Liver (tissue), 3 donors: Measurements from ENCODE around the gene PAPPA2.

Experiments used
- ATF3 ChIP-seq: IDR thresholded peaks from 2 replicates; pipeline ENCODE4 v1.6.1; 2016; ENCODE audit warnings: antibody characterized with exemption
- CTCF ChIP-seq: fragments of 150-350 bp; IDR thresholded peaks from 2 replicates; pipeline ENCODE4 v1.5.1; 2017; ENCODE audit warnings: improper control_type of control experiment, low read depth, low read length; ENCODE audit not compliant: missing input control
- EGR1 ChIP-seq, 2 donors: IDR thresholded peaks; 2 replicates each; pipeline ENCODE4 v1.6.1; 2016 to 2018; ENCODE audit warnings: antibody characterized with exemption in 2 of 2, low read depth in 2 of 2
- GABPA ChIP-seq, 2 donors: IDR thresholded peaks in 1 of 2; conservative IDR thresholded peaks in 1 of 2; 2 replicates each; pipeline ENCODE4 v1.6.1; 2016; ENCODE audit warnings: antibody characterized with exemption in 2 of 2, mild to moderate bottlenecking in 1 of 2, moderate library complexity in 1 of 2
- JUND ChIP-seq, 2 donors: IDR thresholded peaks; 2 replicates each; pipeline ENCODE4 v1.6.1; 2016; ENCODE audit warnings: antibody characterized with exemption in 2 of 2
- MAX ChIP-seq: IDR thresholded peaks from 2 replicates; pipeline ENCODE4 v1.6.1; 2016; ENCODE audit warnings: antibody characterized with exemption
- NR2F2 ChIP-seq: IDR thresholded peaks from 2 replicates; pipeline ENCODE4 v1.6.1; 2016; ENCODE audit warnings: antibody characterized with exemption
- RAD21 ChIP-seq, 2 donors: IDR thresholded peaks; 2 replicates each; pipeline ENCODE4 v1.6.1; 2016; ENCODE audit warnings: antibody characterized with exemption in 2 of 2, mild to moderate bottlenecking in 2 of 2
- REST ChIP-seq: IDR thresholded peaks from 2 replicates; pipeline ENCODE4 v1.6.1; 2016; ENCODE audit warnings: antibody characterized with exemption, mild to moderate bottlenecking
- SP1 ChIP-seq: IDR thresholded peaks from 2 replicates; pipeline ENCODE4 v1.6.1; 2018; ENCODE audit warnings: antibody characterized with exemption, mild to moderate bottlenecking
- YY1 ChIP-seq: IDR thresholded peaks from 2 replicates; pipeline ENCODE4 v1.6.1; 2016; ENCODE audit warnings: antibody characterized with exemption, mild to moderate bottlenecking
- donor health status: healthy.
- donor health status: healthy.

GRCh38 chr1:176628775-176629174 lies 165.8 kb downstream of the PAPPA2 start:
- no peak for TF ChIP-seq CTCF
- no peak for TF ChIP-seq RAD21 (IDR thresholded peaks at IDR 0.05)
- TF ChIP-seq SP1, result no peak
- no peak for TF ChIP-seq EGR1 (IDR thresholded peaks at IDR 0.05; ENCODE audit: low read depth in 2 of 2)
- no peak for TF ChIP-seq YY1
- no peak for TF ChIP-seq ATF3
- TF ChIP-seq MAX, result no peak
- TF ChIP-seq NR2F2, result no peak
- no peak for TF ChIP-seq GABPA (IDR thresholded peaks at IDR 0.05 in 1 of 2, conservative IDR thresholded peaks at IDR 0.05 in 1 of 2)
- no peak for TF ChIP-seq REST
- no peak for TF ChIP-seq JUND (IDR thresholded peaks at IDR 0.05)
